Measurements from ENCODE around the gene SCCPDH.

Gene SCCPDH

DNA sequence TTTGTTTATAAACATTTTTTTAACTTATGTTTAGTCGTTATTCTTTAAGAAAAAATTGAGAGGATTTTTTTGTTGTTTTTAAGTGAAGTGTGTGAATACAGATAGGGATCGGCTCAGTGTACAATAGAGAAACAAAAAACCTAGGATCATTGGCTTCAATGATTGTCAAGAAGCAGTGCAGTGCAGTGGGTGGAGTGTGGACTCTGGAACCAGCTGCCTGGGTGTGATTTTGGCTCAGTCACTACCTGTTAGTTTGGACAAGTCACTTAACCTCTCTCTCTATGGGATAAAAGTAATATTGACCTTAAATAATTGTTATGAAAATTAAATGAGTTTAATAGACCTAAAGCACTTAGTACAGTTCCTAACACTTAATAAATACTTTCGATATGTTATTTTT lies 41.3 kb downstream of the SCCPDH start:
- H3K4me1 ChIP-seq (ENCODE audit: control insufficient read depth, insufficient read depth, low read length): no peaks in the 10 kb centered on the region
- CTCF ChIA-PET: no interaction called here
- TF ChIP-seq ZNF544 (tag by site-specific recombination; IDR thresholded peaks at IDR 0.05) (no peak), ZNF830 (tag by site-specific recombination; IDR thresholded peaks at IDR 0.05; ENCODE audit: low read depth) (no peak)
- TF ChIP-seq, protein P1, sequence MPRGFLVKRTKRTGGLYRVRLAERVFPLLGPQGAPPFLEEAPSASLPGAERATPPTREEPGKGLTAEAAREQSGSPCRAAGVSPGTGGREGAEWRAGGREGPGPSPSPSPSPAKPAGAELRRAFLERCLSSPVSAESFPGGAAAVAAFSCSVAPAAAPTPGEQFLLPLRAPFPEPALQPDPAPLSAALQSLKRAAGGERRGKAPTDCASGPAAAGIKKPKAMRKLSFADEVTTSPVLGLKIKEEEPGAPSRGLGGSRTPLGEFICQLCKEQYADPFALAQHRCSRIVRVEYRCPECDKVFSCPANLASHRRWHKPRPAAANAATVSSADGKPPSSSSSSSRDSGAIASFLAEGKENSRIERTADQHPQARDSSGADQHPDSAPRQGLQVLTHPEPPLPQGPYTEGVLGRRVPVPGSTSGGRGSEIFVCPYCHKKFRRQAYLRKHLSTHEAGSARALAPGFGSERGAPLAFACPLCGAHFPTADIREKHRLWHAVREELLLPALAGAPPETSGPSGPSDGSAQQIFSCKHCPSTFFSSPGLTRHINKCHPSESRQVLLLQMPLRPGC (tag by site-specific recombination; IDR thresholded peaks at IDR 0.05): no peak
- no peak overlapping the region for H3K27ac ChIP-seq (ENCODE audit: extremely low read depth, low read depth, low read length)
- POLR2A ChIA-PET: no interaction called here
- H3K4me3 ChIP-seq (ENCODE audit: low read depth, low read length): no peak overlapping the region
- H3K36me3 ChIP-seq (ENCODE audit: control insufficient read depth in 2 of 2, insufficient read depth in 1 of 2, low read length in 2 of 2): peaks cover 0 to 52% of the 10 kb centered on the region in 2 experiments; a peak in 1 of 3 replicates
- H3K9me3 ChIP-seq (ENCODE audit: control insufficient read depth, insufficient read depth, low read depth, low read length): no peaks in the 10 kb centered on the region

DNA sequence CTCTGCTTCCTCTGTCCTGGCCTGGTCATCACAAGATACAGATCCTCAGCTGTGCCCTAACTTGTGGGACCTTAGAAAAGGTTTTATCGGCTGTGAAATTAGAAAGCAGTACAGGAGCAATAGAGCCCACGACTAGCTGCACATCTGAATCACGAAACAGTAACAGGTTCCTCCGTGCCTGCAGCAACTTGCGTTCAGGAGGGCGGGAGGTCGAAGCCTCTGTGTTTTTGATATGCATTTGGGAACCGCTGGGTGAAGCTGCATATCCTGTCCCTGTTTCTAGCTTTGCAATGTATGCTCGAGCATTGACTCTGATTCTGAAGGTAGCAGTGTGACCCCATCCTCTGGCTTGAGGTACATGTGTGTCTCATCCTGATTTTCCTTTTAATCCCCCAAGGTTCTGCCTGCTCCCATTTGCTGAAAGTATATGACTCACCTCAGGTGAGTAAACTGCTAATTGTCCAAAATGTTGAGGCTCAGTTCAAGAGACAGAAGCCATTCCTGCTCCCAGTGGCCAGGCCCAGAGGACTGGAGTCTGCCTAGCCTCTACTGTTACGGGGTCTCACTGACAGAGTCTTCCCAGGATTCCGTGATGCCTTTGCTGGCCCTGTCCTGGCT lies 44.3 kb downstream of the SCCPDH start:
- TF ChIP-seq HOXC10 (CRISPR knock-in tag; IDR thresholded peaks at IDR 0.05) (no peak), ZNF654 (tag by site-specific recombination; IDR thresholded peaks at IDR 0.05; ENCODE audit: low read depth) (no peak), ZNF658 (tag by site-specific recombination; IDR thresholded peaks at IDR 0.05) (no peak), ZNF777 (tag by site-specific recombination; IDR thresholded peaks at IDR 0.05; ENCODE audit: borderline replicate concordance) (no peak), ZBTB8A (tag by site-specific recombination; IDR thresholded peaks at IDR 0.05) (no peak), ZNF394 (tag by site-specific recombination; IDR thresholded peaks at IDR 0.05; ENCODE audit: borderline replicate concordance) (no peak), ZNF121 (tag by site-specific recombination; IDR thresholded peaks at IDR 0.05) (no peak)
- TF ChIP-seq, protein P2, sequence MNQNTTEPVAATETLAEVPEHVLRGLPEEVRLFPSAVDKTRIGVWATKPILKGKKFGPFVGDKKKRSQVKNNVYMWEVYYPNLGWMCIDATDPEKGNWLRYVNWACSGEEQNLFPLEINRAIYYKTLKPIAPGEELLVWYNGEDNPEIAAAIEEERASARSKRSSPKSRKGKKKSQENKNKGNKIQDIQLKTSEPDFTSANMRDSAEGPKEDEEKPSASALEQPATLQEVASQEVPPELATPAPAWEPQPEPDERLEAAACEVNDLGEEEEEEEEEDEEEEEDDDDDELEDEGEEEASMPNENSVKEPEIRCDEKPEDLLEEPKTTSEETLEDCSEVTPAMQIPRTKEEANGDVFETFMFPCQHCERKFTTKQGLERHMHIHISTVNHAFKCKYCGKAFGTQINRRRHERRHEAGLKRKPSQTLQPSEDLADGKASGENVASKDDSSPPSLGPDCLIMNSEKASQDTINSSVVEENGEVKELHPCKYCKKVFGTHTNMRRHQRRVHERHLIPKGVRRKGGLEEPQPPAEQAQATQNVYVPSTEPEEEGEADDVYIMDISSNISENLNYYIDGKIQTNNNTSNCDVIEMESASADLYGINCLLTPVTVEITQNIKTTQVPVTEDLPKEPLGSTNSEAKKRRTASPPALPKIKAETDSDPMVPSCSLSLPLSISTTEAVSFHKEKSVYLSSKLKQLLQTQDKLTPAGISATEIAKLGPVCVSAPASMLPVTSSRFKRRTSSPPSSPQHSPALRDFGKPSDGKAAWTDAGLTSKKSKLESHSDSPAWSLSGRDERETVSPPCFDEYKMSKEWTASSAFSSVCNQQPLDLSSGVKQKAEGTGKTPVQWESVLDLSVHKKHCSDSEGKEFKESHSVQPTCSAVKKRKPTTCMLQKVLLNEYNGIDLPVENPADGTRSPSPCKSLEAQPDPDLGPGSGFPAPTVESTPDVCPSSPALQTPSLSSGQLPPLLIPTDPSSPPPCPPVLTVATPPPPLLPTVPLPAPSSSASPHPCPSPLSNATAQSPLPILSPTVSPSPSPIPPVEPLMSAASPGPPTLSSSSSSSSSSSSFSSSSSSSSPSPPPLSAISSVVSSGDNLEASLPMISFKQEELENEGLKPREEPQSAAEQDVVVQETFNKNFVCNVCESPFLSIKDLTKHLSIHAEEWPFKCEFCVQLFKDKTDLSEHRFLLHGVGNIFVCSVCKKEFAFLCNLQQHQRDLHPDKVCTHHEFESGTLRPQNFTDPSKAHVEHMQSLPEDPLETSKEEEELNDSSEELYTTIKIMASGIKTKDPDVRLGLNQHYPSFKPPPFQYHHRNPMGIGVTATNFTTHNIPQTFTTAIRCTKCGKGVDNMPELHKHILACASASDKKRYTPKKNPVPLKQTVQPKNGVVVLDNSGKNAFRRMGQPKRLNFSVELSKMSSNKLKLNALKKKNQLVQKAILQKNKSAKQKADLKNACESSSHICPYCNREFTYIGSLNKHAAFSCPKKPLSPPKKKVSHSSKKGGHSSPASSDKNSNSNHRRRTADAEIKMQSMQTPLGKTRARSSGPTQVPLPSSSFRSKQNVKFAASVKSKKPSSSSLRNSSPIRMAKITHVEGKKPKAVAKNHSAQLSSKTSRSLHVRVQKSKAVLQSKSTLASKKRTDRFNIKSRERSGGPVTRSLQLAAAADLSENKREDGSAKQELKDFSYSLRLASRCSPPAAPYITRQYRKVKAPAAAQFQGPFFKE (tag by site-specific recombination; IDR thresholded peaks at IDR 0.05; ENCODE audit: borderline replicate concordance): no peak
- H3K4me3 ChIP-seq (ENCODE audit: low read depth, low read length): no peak overlapping the region
- CTCF ChIA-PET: no interaction called here
- H3K4me1 ChIP-seq (ENCODE audit: control insufficient read depth, insufficient read depth, low read length): no peaks in the 10 kb centered on the region
- H3K27ac ChIP-seq (ENCODE audit: extremely low read depth, low read depth, low read length): no peak overlapping the region
- H3K9me3 ChIP-seq (ENCODE audit: control insufficient read depth, insufficient read depth, low read depth, low read length): no peaks in the 10 kb centered on the region
- peaks cover 0 to 33% of the 10 kb centered on the region in 2 experiments; a peak in 1 of 3 replicates for H3K36me3 ChIP-seq (ENCODE audit: control insufficient read depth in 2 of 2, insufficient read depth in 1 of 2, low read length in 2 of 2)
- POLR2A ChIA-PET: no interaction called here

DNA sequence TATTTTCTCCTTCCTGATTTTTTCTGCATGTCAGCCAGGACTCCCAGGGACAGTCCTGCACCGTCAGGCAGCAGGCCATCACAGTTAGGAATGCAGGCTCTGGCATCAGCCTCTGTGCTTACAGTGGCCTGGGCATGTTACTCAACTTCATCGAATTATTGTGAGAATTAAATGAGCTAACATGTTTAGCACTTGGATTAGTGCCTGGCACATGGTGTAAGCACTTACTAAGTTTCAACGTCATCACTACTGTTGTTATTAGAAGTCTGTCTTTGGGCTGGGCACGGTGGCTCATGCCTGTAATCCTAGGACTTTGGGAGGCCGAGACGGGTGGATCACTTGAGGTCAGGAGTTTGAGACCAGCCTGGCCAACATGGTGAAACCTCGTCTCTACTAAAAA lies 45.1 kb downstream of the SCCPDH start:
- peaks cover 0 to 29% of the 10 kb centered on the region in 2 experiments; a peak in 1 of 3 replicates for H3K36me3 ChIP-seq (ENCODE audit: control insufficient read depth in 2 of 2, insufficient read depth in 1 of 2, low read length in 2 of 2)
- H3K4me1 ChIP-seq (ENCODE audit: control insufficient read depth, insufficient read depth, low read length): no peaks in the 10 kb centered on the region
- H3K4me3 ChIP-seq (ENCODE audit: low read depth, low read length): no peak overlapping the region
- no peak overlapping the region for H3K27ac ChIP-seq (ENCODE audit: extremely low read depth, low read depth, low read length)
- CTCF ChIA-PET: no interaction called here
- no peaks in the 10 kb centered on the region for H3K9me3 ChIP-seq (ENCODE audit: control insufficient read depth, insufficient read depth, low read depth, low read length)
- POLR2A ChIA-PET: no interaction called here
- TF ChIP-seq ZNF214 (tag by site-specific recombination; IDR thresholded peaks at IDR 0.05; ENCODE audit: borderline replicate concordance) (no peak), ZNF596 (tag by site-specific recombination; IDR thresholded peaks at IDR 0.05) (no peak), ZNF184 (tag by site-specific recombination; IDR thresholded peaks at IDR 0.05) (no peak), ZNF132 (tag by site-specific recombination; IDR thresholded peaks at IDR 0.05; ENCODE audit: borderline replicate concordance) (no peak)
- TF ChIP-seq, protein P3, sequence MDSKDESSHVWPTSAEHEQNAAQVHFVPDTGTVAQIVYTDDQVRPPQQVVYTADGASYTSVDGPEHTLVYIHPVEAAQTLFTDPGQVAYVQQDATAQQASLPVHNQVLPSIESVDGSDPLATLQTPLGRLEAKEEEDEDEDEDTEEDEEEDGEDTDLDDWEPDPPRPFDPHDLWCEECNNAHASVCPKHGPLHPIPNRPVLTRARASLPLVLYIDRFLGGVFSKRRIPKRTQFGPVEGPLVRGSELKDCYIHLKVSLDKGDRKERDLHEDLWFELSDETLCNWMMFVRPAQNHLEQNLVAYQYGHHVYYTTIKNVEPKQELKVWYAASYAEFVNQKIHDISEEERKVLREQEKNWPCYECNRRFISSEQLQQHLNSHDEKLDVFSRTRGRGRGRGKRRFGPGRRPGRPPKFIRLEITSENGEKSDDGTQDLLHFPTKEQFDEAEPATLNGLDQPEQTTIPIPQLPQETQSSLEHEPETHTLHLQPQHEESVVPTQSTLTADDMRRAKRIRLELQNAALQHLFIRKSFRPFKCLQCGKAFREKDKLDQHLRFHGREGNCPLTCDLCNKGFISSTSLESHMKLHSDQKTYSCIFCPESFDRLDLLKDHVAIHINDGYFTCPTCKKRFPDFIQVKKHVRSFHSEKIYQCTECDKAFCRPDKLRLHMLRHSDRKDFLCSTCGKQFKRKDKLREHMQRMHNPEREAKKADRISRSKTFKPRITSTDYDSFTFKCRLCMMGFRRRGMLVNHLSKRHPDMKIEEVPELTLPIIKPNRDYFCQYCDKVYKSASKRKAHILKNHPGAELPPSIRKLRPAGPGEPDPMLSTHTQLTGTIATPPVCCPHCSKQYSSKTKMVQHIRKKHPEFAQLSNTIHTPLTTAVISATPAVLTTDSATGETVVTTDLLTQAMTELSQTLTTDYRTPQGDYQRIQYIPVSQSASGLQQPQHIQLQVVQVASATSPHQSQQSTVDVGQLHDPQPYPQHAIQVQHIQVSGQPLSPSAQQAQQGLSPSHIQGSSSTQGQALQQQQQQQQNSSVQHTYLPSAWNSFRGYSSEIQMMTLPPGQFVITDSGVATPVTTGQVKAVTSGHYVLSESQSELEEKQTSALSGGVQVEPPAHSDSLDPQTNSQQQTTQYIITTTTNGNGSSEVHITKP (tag by site-specific recombination; IDR thresholded peaks at IDR 0.05): no peak
- TF ChIP-seq, protein P4, sequence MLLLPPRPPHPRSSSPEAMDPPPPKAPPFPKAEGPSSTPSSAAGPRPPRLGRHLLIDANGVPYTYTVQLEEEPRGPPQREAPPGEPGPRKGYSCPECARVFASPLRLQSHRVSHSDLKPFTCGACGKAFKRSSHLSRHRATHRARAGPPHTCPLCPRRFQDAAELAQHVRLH (tag by site-specific recombination; IDR thresholded peaks at IDR 0.05): no peak
- TF ChIP-seq, protein P5, sequence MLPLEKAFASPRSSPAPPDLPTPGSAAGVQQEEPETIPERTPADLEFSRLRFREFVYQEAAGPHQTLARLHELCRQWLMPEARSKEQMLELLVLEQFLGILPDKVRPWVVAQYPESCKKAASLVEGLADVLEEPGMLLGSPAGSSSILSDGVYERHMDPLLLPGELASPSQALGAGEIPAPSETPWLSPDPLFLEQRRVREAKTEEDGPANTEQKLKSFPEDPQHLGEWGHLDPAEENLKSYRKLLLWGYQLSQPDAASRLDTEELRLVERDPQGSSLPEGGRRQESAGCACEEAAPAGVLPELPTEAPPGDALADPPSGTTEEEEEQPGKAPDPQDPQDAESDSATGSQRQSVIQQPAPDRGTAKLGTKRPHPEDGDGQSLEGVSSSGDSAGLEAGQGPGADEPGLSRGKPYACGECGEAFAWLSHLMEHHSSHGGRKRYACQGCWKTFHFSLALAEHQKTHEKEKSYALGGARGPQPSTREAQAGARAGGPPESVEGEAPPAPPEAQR (tag by site-specific recombination; IDR thresholded peaks at IDR 0.05): no peak

Measured in HEK293 (cell line).